ENCODE measurements around the gene FNDC3B.

The FNDC3B gene

DNA sequence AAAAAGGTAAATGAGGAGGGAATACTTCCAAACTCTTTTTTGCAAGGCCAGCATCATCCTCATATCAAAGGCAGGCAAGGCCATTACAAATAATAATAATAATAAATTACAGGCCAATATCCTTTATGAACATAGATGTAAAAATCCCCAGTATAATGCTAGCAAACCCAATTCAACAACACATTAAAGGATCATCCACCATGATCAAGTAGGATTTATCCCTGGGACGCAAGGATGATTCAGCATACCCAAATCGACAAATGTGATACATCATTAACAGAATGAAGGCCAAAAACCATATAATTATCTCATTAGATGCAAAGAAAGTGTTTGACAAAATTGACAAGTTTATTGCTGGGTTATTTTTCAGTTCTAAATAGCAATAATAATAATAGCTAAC, 355.3 kb downstream of the FNDC3B start:
- Histone ChIP-seq H4K20me1 (ENCODE audit: insufficient read depth, low read length) (no peaks in the 10 kb centered on the region), H3K9me3 (replicated peaks; ENCODE audit: insufficient read depth, low read length) (no peaks in the 10 kb centered on the region), H3K79me2 (ENCODE audit: low read length) (no peaks in the 10 kb centered on the region)

DNA sequence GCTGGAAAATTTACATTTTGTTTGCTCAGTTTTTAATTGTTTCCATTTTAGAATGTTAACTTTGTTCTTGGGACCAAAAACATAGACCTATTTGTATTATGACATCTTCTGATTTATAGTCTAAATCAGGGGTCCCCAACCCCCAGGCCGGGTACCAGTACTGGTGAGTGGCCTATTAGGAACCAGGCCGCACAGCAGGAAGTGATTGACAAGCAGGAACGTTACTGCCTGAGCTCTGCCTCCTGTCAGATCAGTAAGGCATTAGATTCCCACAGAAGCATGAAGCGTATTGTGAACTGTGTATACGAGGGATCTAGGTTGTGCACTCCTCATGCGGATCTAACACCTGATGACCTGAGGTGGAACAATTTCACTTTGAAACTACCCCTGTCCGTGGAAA, 357.0 kb downstream of the FNDC3B start:
- Histone ChIP-seq H3K9ac (ENCODE audit: low read length) (no peak overlapping the region), H3K36me3 (replicated peaks; ENCODE audit: insufficient read depth, low read length) (no peaks in the 10 kb centered on the region), H4K20me1 (ENCODE audit: insufficient read depth, low read length) (no peaks in the 10 kb centered on the region), H3K27ac (ENCODE audit: low read length) (no peak overlapping the region), H3K4me1 (ENCODE audit: low read length) (no peaks in the 10 kb centered on the region), H3K9me2 (replicated peaks; ENCODE audit: insufficient read depth, low read length) (no peaks in the 10 kb centered on the region), H3K79me2 (ENCODE audit: low read length) (no peaks in the 10 kb centered on the region), H3K4me3 (ENCODE audit: low read length) (no peak overlapping the region), H3K4me2 (ENCODE audit: low read depth, low read length) (no peak overlapping the region), H2AFZ (ENCODE audit: low read length) (no peak overlapping the region), H3K27me3 (replicated peaks; ENCODE audit: insufficient read depth, low read length) (no peaks in the 10 kb centered on the region), H3K9me3 (replicated peaks; ENCODE audit: insufficient read depth, low read length) (no peaks in the 10 kb centered on the region), H3F3A (ENCODE audit: insufficient read depth, low read length) (no peaks in the 10 kb centered on the region)
- no peak for DNase-seq
- no peak for TF ChIP-seq EZH2phosphoT487 (IDR thresholded peaks at IDR 0.05; ENCODE audit: low read length)
- no peak for TF ChIP-seq EZH2 (optimal IDR thresholded peaks at IDR 0.05; ENCODE audit: low read depth, low read length)
- TF ChIP-seq CTCF (IDR thresholded peaks at IDR 0.05; ENCODE audit: low read length): no peak

More for the DNA sequence above, 355.3 kb downstream of the FNDC3B start:
- DNase-seq: no peak
- no peak overlapping the region for H3K4me3 ChIP-seq (ENCODE audit: low read length)
- no peak overlapping the region for H3K9ac ChIP-seq (ENCODE audit: low read length)
- no peaks in the 10 kb centered on the region for H3K4me1 ChIP-seq (ENCODE audit: low read length)
- no peaks in the 10 kb centered on the region for H3K9me2 ChIP-seq (replicated peaks; ENCODE audit: insufficient read depth, low read length)
- no peaks in the 10 kb centered on the region for H3K36me3 ChIP-seq (replicated peaks; ENCODE audit: insufficient read depth, low read length)
- no peak overlapping the region for H2AFZ ChIP-seq (ENCODE audit: low read length)
- H3F3A ChIP-seq (ENCODE audit: insufficient read depth, low read length): no peaks in the 10 kb centered on the region
- no peaks in the 10 kb centered on the region for H3K27me3 ChIP-seq (replicated peaks; ENCODE audit: insufficient read depth, low read length)
- no peak for TF ChIP-seq CTCF (IDR thresholded peaks at IDR 0.05; ENCODE audit: low read length)
- no peak for TF ChIP-seq EZH2 (optimal IDR thresholded peaks at IDR 0.05; ENCODE audit: low read depth, low read length)
- TF ChIP-seq EZH2phosphoT487 (IDR thresholded peaks at IDR 0.05; ENCODE audit: low read length): no peak
- H3K27ac ChIP-seq (ENCODE audit: low read length): no peak overlapping the region
- H3K4me2 ChIP-seq (ENCODE audit: low read depth, low read length): no peak overlapping the region

GRCh38 chr3:172397716-172398405, 358.5 kb downstream of the FNDC3B start:
- no peak for DNase-seq
- H3K9me3 ChIP-seq (replicated peaks; ENCODE audit: insufficient read depth, low read length): no peaks in the 10 kb centered on the region
- H3K4me2 ChIP-seq (ENCODE audit: low read depth, low read length): no peak overlapping the region
- no peaks in the 10 kb centered on the region for H3K27me3 ChIP-seq (replicated peaks; ENCODE audit: insufficient read depth, low read length)
- H3K79me2 ChIP-seq (ENCODE audit: low read length): no peaks in the 10 kb centered on the region
- H2AFZ ChIP-seq (ENCODE audit: low read length): no peak overlapping the region
- H3K4me3 ChIP-seq (ENCODE audit: low read length): no peak overlapping the region
- H4K20me1 ChIP-seq (ENCODE audit: insufficient read depth, low read length): no peaks in the 10 kb centered on the region
- H3K27ac ChIP-seq (ENCODE audit: low read length): no peak overlapping the region
- no peaks in the 10 kb centered on the region for H3F3A ChIP-seq (ENCODE audit: insufficient read depth, low read length)
- H3K9ac ChIP-seq (ENCODE audit: low read length): no peak overlapping the region
- H3K36me3 ChIP-seq (replicated peaks; ENCODE audit: insufficient read depth, low read length): no peaks in the 10 kb centered on the region
- no peaks in the 10 kb centered on the region for H3K4me1 ChIP-seq (ENCODE audit: low read length)
- H3K9me2 ChIP-seq (replicated peaks; ENCODE audit: insufficient read depth, low read length): no peaks in the 10 kb centered on the region
- TF ChIP-seq EZH2phosphoT487 (IDR thresholded peaks at IDR 0.05; ENCODE audit: low read length): no peak

GRCh38 chr3:172398484-172398883, 359.1 kb downstream of the FNDC3B start:
- H3K4me2 ChIP-seq (ENCODE audit: low read depth, low read length): no peak overlapping the region
- H3F3A ChIP-seq (ENCODE audit: insufficient read depth, low read length): no peaks in the 10 kb centered on the region
- no peak overlapping the region for H3K9ac ChIP-seq (ENCODE audit: low read length)
- no peak overlapping the region for H3K27ac ChIP-seq (ENCODE audit: low read length)
- H3K9me3 ChIP-seq (replicated peaks; ENCODE audit: insufficient read depth, low read length): no peaks in the 10 kb centered on the region
- H3K4me1 ChIP-seq (ENCODE audit: low read length): no peaks in the 10 kb centered on the region
- H3K79me2 ChIP-seq (ENCODE audit: low read length): no peaks in the 10 kb centered on the region
- H2AFZ ChIP-seq (ENCODE audit: low read length): no peak overlapping the region
- no peaks in the 10 kb centered on the region for H3K36me3 ChIP-seq (replicated peaks; ENCODE audit: insufficient read depth, low read length)
- H4K20me1 ChIP-seq (ENCODE audit: insufficient read depth, low read length): no peaks in the 10 kb centered on the region
- no peak overlapping the region for H3K4me3 ChIP-seq (ENCODE audit: low read length)
- H3K27me3 ChIP-seq (replicated peaks; ENCODE audit: insufficient read depth, low read length): no peaks in the 10 kb centered on the region
- no peak for DNase-seq
- TF ChIP-seq EZH2 (optimal IDR thresholded peaks at IDR 0.05; ENCODE audit: low read depth, low read length): no peak
- TF ChIP-seq EZH2phosphoT487 (IDR thresholded peaks at IDR 0.05; ENCODE audit: low read length): no peak
- no peak for TF ChIP-seq CTCF (IDR thresholded peaks at IDR 0.05; ENCODE audit: low read length)
- H3K9me2 ChIP-seq (replicated peaks; ENCODE audit: insufficient read depth, low read length): no peaks in the 10 kb centered on the region
